Ascending aorta (tissue), 2 donors: ENCODE measurements around the gene FSTL4. TPM values are rescaled to one million over a fixed set of nuclear protein-coding genes. Genes with fewer than 3 reads are reported as not detected.
"Not testable (repeated sequence)": the region's sequence is repeated elsewhere in the genome, so short reads cannot be mapped to it uniquely, and the experiment has no call there.

Source experiments
- DNase-seq, 2 donors: peaks; one replicate each; pipeline ENCODE4 v3.0.0-alpha.2; 2019; ENCODE audit warnings: low spot score in 2 of 2
- H3K27ac ChIP-seq, 2 donors: fragments of 200-600 bp; sonication (generic); one replicate each; pipeline ENCODE4 v1.5.1; 2016 to 2017; ENCODE audit warnings: mild to moderate bottlenecking in 1 of 2
- H3K27me3 ChIP-seq: fragments of 200-600 bp; sonication (generic); one replicate; pipeline ENCODE4 v1.5.1; 2017
- H3K36me3 ChIP-seq, 2 donors: fragments of 200-600 bp; sonication (generic); one replicate each; pipeline ENCODE4 v1.5.1; 2016
- H3K4me1 ChIP-seq, 2 donors: fragments of 200-600 bp; sonication (generic); one replicate each; pipeline ENCODE4 v1.5.1; 2016 to 2017; ENCODE audit warnings: mild to moderate bottlenecking in 1 of 2
- H3K4me3 ChIP-seq, 2 donors: fragments of 200-600 bp; sonication (generic); one replicate each; pipeline ENCODE4 v1.5.1; 2016 to 2017; ENCODE audit warnings: mild to moderate bottlenecking in 1 of 2
- H3K9me3 ChIP-seq, 2 donors: fragments of 200-600 bp; sonication (generic); one replicate each; pipeline ENCODE4 v1.5.1; 2016
- intact Hi-C: fragments of 100-400 bp; cut with DNase I; formaldehyde crosslinking; loops from one replicate; pipeline ENCODE4 v1.15.1; 2023
- total RNA-seq: library from RNA; depleted of rRNA; stranded (reverse); fragments of >200 nt; gene quantifications from one replicate; pipeline ENCODE4 v1.1.0, GENCODE V29; 2016
- TF ChIP-seq, protein P1 (sequence below), 3 experiments: fragments of 200-600 bp in 2 of 3; fragments of 450-650 bp in 1 of 3; sonication (generic) in 2 of 3; IDR thresholded peaks; one replicate each; pipeline ENCODE4 v1.5.1; 2016 to 2019; ENCODE audit warnings: antibody characterized with exemption in 3 of 3, mild to moderate bottlenecking in 1 of 3, moderate library complexity in 1 of 3

Gene FSTL4
- total RNA-seq, 1 donor from 2014 or later: 0.11 TPM

DNA sequence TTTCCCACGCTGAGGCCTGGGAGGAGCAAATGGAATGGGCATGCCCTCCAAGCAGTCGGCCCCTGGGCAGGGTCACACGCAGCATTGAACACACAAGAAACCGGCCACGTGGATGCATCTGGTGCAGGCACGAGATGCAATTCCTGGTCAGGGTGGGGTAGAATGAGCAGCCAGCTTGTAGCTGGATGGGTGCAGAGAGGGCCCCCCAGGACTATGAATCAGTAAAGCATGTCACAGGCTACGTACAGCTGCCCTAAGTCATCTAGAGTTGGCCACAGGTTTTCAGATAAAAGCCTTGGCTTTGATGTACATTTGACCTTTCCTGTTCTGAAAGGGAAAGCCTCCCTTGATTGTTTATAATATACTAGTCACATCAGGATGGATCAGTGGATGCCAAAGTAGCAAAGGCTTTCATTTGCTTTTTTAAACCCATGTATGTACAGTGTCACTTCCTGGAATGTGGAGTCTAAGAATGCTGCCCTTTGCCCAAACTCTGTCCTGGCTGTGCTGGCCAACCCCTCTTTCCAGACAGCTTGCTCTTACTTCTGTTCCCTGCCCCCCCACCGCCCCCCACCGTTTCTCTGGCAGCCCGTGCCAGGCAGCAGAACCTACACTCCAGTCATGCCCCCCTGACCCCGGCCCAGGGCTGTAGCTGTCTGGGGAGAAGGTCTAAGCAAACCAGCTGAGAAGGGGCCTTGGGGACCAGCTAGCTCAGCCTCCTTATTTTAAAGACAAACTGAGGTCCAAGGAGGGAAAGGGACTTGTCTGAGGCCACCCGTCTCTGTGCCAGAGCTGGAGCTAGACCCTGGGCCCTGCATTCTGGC, 391.3 kb downstream of the FSTL4 start:
- no peak for DNase-seq
- no peaks in the 10 kb centered on the region for H3K36me3 ChIP-seq
- TF ChIP-seq, protein P1, sequence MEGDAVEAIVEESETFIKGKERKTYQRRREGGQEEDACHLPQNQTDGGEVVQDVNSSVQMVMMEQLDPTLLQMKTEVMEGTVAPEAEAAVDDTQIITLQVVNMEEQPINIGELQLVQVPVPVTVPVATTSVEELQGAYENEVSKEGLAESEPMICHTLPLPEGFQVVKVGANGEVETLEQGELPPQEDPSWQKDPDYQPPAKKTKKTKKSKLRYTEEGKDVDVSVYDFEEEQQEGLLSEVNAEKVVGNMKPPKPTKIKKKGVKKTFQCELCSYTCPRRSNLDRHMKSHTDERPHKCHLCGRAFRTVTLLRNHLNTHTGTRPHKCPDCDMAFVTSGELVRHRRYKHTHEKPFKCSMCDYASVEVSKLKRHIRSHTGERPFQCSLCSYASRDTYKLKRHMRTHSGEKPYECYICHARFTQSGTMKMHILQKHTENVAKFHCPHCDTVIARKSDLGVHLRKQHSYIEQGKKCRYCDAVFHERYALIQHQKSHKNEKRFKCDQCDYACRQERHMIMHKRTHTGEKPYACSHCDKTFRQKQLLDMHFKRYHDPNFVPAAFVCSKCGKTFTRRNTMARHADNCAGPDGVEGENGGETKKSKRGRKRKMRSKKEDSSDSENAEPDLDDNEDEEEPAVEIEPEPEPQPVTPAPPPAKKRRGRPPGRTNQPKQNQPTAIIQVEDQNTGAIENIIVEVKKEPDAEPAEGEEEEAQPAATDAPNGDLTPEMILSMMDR (IDR thresholded peaks at IDR 0.05): no peak
- no peak overlapping the region for H3K27ac ChIP-seq
- H3K27me3 ChIP-seq: no peaks in the 10 kb centered on the region
- H3K4me1 ChIP-seq: no peaks in the 10 kb centered on the region
- H3K4me3 ChIP-seq: no peak overlapping the region
- intact Hi-C loops: no loop called here
- no peaks in the 10 kb centered on the region for H3K9me3 ChIP-seq

DNA sequence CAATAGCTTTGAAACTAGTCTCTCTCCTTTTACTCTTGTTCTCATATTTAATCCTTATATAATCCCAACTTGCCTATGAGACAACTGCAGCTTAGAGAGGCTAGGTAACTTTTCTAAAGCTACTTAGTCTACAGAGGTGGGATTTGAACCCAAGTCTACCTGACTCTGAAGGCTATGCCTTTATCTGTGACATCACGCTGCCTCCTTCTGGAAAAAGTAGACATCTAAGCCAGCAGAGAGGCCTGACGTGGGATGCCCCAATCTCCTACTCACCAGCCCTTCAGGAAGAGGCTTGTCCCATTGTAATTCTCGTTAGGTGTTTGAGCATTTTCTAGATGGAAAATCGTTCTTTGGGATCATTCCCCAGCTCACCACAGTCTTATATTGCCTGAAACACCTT, 393.0 kb downstream of the FSTL4 start:
- intact Hi-C loops: no loop called here
- TF ChIP-seq, protein P1 (IDR thresholded peaks at IDR 0.05): no peak
- Histone ChIP-seq H3K4me3 (no peak overlapping the region), H3K36me3 (no peaks in the 10 kb centered on the region), H3K27me3 (no peaks in the 10 kb centered on the region), H3K27ac (no peak overlapping the region), H3K9me3 (no peaks in the 10 kb centered on the region), H3K4me1 (no peaks in the 10 kb centered on the region)
- no peak for DNase-seq

DNA sequence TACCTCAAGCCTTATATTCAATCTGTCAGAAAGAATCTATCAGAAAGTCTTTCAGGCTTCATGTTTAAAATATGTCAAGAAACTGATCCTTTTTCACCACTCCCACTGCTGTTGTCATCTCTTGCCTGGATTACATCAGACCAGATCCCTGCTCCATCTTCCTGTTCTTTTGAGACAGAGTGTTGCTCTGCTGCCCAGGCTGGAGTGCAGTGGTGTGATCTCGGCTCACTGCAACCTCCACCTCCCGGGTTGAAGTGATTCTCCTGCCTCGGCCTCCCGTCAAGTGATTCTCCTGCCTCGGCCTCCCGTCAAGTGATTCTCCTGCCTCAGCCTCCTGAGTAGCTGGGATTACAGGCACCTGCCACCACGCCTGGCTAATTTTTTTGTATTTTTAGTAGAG, 396.2 kb downstream of the FSTL4 start:
- H3K4me1 ChIP-seq, H3K9me3 ChIP-seq, H3K4me3 ChIP-seq, intact Hi-C loops, H3K27ac ChIP-seq, H3K36me3 ChIP-seq, H3K27me3 ChIP-seq, DNase-seq: not testable (repeated sequence)

DNA sequence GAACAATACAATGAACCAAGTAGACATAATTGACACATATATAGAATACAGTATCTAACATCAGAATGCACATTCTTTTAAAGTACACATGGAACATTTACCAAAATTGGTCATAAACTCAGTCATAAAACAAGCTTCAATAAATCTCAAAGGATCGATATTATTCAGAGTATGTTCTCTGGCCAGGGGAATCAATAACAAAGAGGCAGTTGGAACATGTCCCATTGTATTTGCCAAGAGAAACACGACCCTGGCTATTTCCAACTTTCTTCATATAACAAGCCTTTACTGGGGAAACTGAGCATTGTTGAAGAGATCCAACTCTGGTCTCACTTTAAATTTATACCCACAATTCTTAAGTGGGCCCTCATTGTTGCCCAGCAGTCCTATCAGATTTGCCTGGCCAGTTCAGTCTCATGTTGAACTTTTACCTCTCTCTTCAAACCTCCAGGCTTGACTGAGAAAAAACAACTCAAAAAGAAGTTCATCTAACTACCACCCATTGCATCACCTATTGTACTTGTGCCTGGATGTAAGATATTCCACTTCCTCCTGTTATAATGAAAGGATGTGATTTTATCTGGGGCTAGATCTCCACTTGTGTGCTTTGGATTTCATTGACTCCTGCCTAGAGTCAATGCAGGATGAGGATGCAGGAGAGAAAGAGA, 398.1 kb downstream of the FSTL4 start:
- H3K27me3 ChIP-seq: no peaks in the 10 kb centered on the region
- intact Hi-C loops: no loop called here
- no peak overlapping the region for H3K27ac ChIP-seq
- no peaks in the 10 kb centered on the region for H3K36me3 ChIP-seq
- no peaks in the 10 kb centered on the region for H3K4me1 ChIP-seq
- H3K4me3 ChIP-seq: no peak overlapping the region
- no peak for DNase-seq
- H3K9me3 ChIP-seq: no peaks in the 10 kb centered on the region
- TF ChIP-seq, protein P1 (IDR thresholded peaks at IDR 0.05): no peak

DNA sequence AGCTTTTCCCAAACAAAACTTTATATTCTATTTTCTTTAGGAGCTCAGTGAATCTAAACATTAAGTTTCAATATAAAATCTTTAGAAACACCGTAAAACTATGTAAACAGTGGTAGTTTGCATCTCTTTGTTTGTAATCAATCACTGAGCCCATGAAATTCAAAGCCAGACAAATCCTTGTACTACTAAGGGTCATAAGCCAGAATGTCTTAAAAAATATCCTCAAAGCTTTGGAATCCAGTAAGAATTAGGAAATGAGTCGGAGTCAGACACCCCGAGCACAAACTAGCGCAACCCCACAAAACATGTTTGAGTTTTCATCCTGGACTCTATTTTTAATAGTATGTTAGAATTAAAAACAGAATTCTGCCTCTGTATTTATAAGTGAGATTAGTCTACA, 406.7 kb downstream of the FSTL4 start:
- no peaks in the 10 kb centered on the region for H3K36me3 ChIP-seq
- no peak overlapping the region for H3K4me3 ChIP-seq
- no peaks in the 10 kb centered on the region for H3K27me3 ChIP-seq
- TF ChIP-seq, protein P1 (IDR thresholded peaks at IDR 0.05): no peak
- no peak for DNase-seq
- H3K9me3 ChIP-seq: no peaks in the 10 kb centered on the region
- H3K27ac ChIP-seq: no peak overlapping the region
- no peaks in the 10 kb centered on the region for H3K4me1 ChIP-seq
- intact Hi-C loops: no loop called here

DNA sequence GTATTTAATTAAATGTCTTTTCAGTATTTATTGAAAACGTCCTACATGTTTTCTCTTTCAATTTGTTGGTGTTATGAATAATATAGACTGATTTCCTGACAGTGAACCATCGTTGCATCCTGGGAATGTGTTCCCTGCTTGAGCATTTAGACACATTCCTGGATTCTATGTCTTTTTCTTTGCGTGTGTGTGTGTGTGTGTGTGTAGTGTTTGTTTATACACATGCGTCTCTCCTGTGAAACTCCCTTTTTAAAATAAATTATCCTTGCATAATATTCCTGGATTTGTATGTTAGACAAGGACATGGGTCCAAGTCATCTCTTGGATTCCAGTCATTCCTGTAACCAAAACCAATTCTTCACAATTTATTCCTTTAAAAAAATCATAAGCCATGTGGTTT, 407.1 kb downstream of the FSTL4 start:
- Histone ChIP-seq H3K9me3 (no peaks in the 10 kb centered on the region), H3K36me3 (no peaks in the 10 kb centered on the region), H3K4me1 (no peaks in the 10 kb centered on the region), H3K27ac (no peak overlapping the region), H3K4me3 (no peak overlapping the region), H3K27me3 (no peaks in the 10 kb centered on the region)
- DNase-seq: no peak
- TF ChIP-seq, protein P1 (IDR thresholded peaks at IDR 0.05): no peak
- intact Hi-C loops: no loop called here
